Measurements from ENCODE around the gene CARHSP1. TPM values are rescaled to one million over a fixed set of nuclear protein-coding genes. Genes with fewer than 3 reads are reported as not detected.

Gene CARHSP1
- total and polyA plus RNA-seq, 7 donors = 32.1 to 154 (median 79.5) TPM

GRCh38 chr16:8826278-8826879, 42.4 kb downstream of the CARHSP1 start:
- H3K36me3 ChIP-seq = peaks cover 9 to 24% (median 12%) of the 10 kb centered on the region in 4 donors

GRCh38 chr16:8822403-8822802, 46.4 kb downstream of the CARHSP1 start:
- H3K4me1 ChIP-seq = no peaks in the 10 kb centered on the region
- no peak overlapping the region for H3K27ac ChIP-seq
- H3K4me3 ChIP-seq = no peak overlapping the region
- intact Hi-C loops (cut with DNase I) = no loop called here
- peaks cover 10 to 38% (median 15%) of the 10 kb centered on the region in 4 donors for H3K36me3 ChIP-seq
- 85 to 93% methylated on average over 3 of the region's 3 CpGs for WGBS, 2 donors
- DNase-seq = no peak
- TF ChIP-seq POLR2A (IDR thresholded peaks at IDR 0.05) = no peak
- no peak for TF ChIP-seq POLR2AphosphoS5 (IDR thresholded peaks at IDR 0.05)
- no peak for TF ChIP-seq CTCF (IDR thresholded peaks at IDR 0.05)
- TF ChIP-seq EP300 (IDR thresholded peaks at IDR 0.05) = no peak
- no peaks in the 10 kb centered on the region for H3K27me3 ChIP-seq
- H3K9me3 ChIP-seq = no peaks in the 10 kb centered on the region

More at GRCh38 chr16:8826278-8826879, 42.4 kb downstream of the CARHSP1 start:
- Histone ChIP-seq H3K9me3 (no peaks in the 10 kb centered on the region), H3K27ac (no peak overlapping the region), H3K27me3 (no peaks in the 10 kb centered on the region), H3K4me3 (no peak overlapping the region), H3K4me1 (no peaks in the 10 kb centered on the region)
- WGBS, 2 donors = 60 to 93% methylated on average over 3 of the region's 3 CpGs
- intact Hi-C loops (cut with DNase I) = no loop called here
- no peak for DNase-seq
- no peak for TF ChIP-seq EP300 (IDR thresholded peaks at IDR 0.05)
- TF ChIP-seq POLR2AphosphoS5 (IDR thresholded peaks at IDR 0.05) = no peak
- TF ChIP-seq POLR2A (IDR thresholded peaks at IDR 0.05) = no peak
- TF ChIP-seq CTCF (IDR thresholded peaks at IDR 0.05) = no peak

GRCh38 chr16:8819411-8820034, 49.3 kb downstream of the CARHSP1 start:
- H3K27me3 ChIP-seq = no peaks in the 10 kb centered on the region
- WGBS, 2 donors = 93 to 94% methylated on average over 6 of the region's 6 CpGs
- H3K9me3 ChIP-seq = no peaks in the 10 kb centered on the region
- intact Hi-C loops (cut with DNase I) = no loop called here
- H3K4me1 ChIP-seq = no peaks in the 10 kb centered on the region
- H3K4me3 ChIP-seq = no peak overlapping the region
- TF ChIP-seq POLR2AphosphoS5 (IDR thresholded peaks at IDR 0.05) (no peak), EP300 (IDR thresholded peaks at IDR 0.05) (no peak), CTCF (IDR thresholded peaks at IDR 0.05) (no peak), POLR2A (IDR thresholded peaks at IDR 0.05) (no peak)
- no peak for DNase-seq
- peaks cover 14 to 67% (median 30%) of the 10 kb centered on the region in 4 donors for H3K36me3 ChIP-seq
- H3K27ac ChIP-seq = no peak overlapping the region

- Histone ChIP-seq H3K9me3 (no peaks in the 10 kb centered on the region), H3K4me1 (no peaks in the 10 kb centered on the region), H3K36me3 (peaks cover 22 to 75% (median 36%) of the 10 kb centered on the region in 4 donors), H3K27me3 (no peaks in the 10 kb centered on the region), H3K4me3 (no peak overlapping the region), H3K27ac (no peak overlapping the region)
- no peak for TF ChIP-seq CTCF (IDR thresholded peaks at IDR 0.05)
- no peak for TF ChIP-seq EP300 (IDR thresholded peaks at IDR 0.05)
- no peak for TF ChIP-seq POLR2A (IDR thresholded peaks at IDR 0.05)
- TF ChIP-seq POLR2AphosphoS5 (IDR thresholded peaks at IDR 0.05) = no peak
- 82 to 90% methylated on average over 10 of the region's 10 CpGs for WGBS, 2 donors
- intact Hi-C loops (cut with DNase I) = no loop called here
- no peak for DNase-seq
These were observed 50.1 kb downstream of the CARHSP1 start for GRCh38 chr16:8818504-8819270.
